Fibroblast of skin of left biceps (primary cell): ENCODE measurements around the gene C16orf96.

Experiments used
- DNase-seq, 2 experiments: peaks; one replicate each; pipeline ENCODE4 v3.0.0-alpha.2; 2013; ENCODE audit warnings: low read depth in 2 of 2

The C16orf96 gene

DNA sequence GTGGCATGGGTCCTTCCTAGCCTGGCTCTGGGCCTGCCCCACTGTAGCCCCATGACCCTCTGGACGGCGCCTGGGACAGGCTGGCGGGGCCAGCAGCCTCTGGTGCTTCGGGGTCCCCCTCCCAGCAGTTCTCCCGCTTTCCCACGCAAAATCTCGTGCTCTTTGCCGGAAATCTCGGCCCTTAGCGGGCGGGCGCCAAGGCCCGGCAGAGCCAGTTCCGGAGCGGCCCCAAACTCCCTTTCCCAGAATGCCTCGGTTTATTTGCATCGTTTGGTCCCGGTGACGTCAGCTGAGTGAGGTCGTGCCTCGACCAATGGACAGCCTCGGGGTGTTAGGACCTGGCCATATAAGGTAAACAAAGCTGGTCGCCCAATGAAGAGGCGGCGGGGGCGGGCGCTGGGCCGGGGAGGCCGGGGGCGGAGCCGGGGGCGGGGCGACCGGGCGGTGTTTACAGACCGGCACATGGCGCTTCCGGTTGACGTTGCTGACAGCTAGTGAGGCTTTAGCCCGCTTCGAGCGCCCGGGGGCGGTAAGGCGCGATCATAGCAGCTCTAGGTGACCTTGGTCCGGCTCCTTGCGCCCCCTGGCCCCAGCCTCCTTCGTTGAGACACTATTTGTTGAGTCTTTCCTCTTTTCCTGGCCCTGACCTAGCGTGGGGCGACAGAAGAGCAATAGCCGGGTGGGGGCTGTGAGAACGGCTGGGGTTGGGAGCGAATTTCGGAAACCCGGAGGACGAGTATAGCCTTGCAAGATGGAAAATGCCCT, 60.1 kb downstream of the C16orf96 start:
- peak; percentile 100 for DNase-seq

- DNase-seq: no peak
Measured at GRCh38 chr16:4617880-4618279, 61.7 kb downstream of the C16orf96 start.

- no peak for DNase-seq
Measured at GRCh38 chr16:4618645-4619418, 62.7 kb downstream of the C16orf96 start.

DNA sequence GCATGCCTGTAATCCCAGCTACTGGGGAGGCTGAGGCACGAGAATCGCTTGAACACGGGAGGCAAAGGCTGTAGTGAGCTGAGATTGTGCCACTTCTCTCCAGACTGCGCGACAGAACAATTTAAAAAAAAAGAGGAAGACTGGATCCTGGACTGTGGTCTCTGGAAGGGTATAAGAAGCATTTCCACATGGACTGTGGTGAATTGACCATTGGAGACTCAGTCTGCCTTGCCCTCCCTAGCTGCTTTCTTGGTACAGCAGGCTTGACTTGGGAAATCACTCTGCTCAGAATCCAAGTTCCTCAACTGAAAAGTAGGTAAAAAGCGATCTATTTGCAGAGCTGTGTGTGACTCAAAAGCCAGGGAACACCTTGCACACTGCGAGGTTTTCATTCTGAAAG, 67.5 kb downstream of the C16orf96 start:
- DNase-seq: no peak

DNA sequence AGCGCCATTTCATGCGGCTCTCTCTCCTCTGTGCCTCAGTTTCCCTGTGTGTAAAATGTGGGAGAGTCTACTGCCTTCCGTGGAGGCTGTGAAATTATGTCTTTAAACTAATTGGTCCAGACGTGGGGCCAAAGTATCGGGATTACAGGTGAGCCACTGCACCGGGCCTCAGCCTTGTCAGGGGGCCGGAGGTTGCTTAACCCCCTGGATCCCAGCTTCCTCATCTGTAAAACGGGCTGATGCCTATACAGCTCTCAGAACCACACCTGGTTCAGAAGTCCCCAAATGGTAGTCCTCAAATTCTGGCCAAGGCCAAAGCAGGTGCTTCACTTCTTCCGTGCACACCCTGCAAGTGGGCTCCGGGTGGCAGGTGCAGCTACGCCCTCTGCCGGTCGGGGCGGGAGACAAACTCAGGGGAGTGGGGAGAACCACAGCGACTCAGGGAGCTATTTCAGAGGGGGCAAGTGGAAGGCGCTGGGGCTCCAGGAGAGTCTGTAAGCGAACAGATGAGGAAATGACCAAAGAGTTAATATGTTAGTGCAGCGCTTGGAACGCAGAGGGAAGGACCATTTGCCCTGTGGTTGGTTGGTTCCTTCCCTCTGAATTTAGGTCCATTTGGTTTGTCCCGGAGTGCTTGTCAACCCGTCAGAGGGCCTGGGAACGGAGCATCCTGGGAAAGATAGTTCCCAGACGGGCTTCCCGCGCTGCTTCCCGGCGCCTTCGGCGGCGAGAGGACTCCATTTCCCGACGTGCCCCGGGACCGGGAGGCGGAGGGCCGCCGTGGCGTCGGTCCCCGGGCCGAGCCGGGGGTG, 68.1 kb downstream of the C16orf96 start, which contains the start of gene MGRN1:
Gene MGRN1 (plus strand): TSS at position 812 of the 812 bp plus-strand sequence. CDS start 135 bp downstream, outside the sequence.
- peak; percentile 91 to 92 for DNase-seq

DNA sequence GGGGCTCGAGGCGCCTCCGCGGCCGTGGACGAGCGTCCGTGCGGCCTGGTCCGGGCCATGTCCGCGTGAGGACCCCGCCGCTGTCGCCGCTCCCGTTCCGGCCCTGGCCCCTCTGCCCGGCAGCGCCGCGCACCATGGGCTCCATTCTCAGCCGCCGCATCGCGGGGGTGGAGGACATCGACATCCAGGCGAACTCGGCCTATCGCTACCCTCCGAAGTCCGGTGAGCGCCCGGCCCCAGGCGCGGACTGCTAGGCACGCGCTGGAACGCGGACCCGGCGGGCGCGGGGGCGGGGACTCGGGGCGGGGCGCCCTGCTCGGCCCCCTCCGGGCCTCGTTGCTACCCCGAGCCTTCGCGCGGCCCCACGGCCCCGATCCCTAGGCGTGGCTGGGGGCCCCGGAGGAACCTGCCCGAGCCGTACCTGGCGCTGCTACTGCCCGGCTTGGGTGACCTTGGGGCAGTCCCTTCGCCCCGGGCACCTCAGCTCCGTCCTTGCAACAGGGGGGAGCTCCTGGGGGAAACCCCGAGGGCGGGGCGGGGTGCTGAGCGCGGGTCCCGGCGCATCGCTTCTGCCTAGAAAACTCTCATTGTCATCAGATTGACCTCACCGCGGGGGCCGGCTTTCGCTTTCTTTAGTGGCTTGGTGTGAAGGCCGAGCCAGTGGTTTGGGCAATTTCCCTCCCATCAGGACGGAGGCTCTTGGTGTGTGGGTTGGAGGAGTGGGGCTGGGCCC, 68.9 kb downstream of the C16orf96 start:
- no peak for DNase-seq

DNA sequence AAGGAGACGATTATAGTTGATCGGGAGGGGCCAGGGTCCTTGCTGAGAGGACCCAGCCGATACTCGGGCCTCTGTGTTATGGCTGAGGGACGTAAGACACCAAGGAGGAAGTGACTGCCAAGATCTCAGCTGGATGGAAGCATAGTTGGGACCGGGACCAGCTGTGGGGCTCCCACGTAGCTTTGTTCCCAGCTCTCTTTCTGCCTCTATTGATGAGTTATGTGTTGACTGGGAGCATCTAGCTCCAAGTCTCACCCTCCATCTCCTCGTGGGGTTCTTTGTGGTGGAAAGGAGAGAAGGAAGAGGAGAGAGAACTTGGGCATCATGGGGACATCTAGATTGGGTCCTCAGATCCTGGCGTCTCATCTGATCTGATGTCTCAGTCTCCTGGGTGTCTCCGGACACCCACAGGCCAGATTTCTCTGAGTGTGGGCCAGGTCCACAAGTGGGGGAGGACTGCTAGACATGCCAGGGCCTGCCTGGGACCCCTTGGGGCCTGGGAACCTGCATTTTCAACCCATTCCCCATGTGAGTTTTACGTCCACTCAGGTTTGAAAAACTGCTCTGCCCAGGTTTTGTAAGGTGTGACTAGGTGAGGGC, 69.5 kb downstream of the C16orf96 start:
- DNase-seq: no peak

DNA sequence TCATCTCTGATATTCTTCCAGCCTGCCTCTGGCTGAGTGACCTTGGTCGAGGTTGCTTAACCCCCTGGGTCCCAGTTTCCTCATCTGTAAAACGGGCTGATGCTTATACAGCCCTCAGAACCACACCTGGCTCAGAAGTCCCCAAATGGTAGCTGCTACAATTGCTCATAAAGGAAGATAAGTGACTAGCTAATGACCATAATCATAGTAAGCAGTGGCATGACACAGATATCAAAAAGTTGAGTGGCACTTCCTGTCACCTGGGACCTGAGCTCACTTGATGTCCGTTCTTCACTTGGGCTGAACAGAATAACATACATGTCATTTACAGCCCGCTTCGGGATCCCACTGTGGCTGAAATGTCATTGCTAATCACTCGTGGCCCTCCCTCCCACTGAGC, 70.3 kb downstream of the C16orf96 start:
- DNase-seq: no peak

GRCh38 chr16:4628283-4628682, 72.1 kb downstream of the C16orf96 start:
- no peak for DNase-seq

DNA sequence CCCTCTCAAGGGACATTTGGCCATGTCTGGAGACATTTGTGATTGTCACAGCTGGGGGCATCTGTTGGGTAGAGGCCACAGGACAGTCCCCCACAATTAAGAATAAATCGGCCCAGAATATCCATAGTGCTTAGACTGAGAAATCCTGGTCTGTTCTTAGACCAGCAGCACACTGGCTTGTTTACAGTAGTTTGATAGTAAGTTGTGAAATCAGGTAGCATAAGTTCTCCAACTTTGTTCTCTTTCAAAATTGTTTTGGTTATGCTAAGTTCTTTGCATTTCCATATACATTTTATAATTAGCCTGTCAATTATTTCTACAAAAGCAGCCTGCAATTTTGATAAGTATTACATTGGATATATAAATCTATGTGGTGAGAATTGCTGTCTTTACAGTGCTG, 75.3 kb downstream of the C16orf96 start:
- DNase-seq: no peak

DNA sequence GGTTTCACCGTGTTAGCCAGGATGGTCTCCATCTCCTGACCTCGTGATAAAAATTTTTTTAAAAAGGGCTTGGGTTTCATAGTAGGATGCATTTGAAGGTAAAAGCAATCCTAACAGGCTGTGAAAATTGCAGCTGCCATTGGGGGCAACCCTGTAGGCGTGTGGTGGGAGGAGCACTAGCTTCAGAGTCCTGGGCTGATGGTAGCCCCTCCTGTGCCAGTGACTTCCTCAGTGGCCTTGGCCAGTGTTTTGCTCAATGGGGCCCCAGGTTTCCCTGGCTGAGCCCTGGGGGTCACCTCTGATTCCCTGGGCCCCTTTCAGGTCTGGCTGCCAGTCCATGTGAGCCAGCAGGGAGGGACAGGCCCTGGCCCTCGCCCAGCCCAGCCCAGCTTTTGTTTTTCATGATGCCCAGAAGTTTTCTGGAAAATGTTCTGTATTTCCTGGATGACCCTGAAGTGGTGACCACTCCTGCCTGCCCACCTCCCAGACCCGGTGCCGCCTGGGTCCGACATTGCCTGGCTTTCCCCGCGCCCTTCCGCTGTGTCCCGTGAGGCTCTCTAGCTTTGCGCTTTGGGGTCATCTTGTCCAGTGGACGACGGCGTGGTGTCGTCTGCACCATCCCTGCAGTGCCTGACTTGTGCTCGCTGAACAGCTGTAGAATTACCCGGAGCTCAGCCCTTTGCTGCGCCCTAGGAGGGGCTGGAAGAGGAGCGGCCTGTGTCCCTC, 77.9 kb downstream of the C16orf96 start:
- DNase-seq: no peak

DNA sequence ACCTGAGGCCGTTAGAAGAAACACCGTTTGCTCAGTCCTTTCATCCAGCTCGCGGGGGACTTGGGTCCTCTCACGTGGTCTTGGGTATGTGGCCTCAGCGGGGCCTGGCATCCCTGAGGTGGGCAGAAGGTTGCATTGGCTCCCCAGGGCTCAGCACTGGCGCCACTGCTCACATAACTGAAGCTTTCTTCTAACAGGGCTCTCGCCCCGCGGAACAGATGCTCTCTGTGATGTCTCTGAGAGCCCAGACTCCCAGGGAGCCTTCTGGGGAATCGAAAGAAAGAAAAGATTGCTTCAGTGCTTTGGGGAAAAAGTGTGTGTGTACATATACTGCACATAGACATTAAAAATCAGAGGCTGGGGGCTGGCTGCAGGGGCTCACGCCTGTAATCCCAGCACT, 78.6 kb downstream of the C16orf96 start:
- DNase-seq: no peak

- no peak for DNase-seq
Measured at GRCh38 chr16:4636196-4636595, 80.1 kb downstream of the C16orf96 start.

- no peak for DNase-seq
Measured at GRCh38 chr16:4637501-4638166, 81.5 kb downstream of the C16orf96 start.

DNA sequence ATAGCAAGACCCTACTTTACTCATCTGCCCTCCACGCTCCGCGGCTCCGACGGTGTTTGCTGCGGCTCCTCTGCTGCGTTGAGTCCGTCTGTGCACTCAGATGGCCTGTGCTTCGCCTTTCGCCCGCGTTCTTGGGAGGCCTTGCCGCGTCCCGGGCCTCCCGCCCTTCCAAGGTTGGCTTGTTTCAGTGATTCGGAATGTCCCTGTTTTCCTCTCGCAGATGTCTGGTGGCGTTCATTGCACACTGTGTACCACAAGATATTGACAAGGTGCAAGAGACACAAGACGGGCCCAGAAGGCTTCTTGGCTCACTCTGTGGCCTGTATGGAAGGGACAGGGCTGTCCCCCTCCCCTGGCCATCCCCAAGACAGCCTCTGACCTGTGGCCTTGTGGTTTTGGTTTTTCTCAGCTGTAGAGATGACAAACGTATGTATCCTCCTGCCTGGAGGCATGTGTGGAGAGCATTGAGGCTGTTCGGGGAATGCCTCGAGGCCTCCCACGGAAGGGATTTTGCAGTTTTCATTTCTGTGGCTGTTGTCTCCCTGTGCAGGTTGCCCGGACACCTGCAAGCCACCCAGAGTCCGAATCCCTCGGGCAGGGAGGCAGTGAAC, 83.9 kb downstream of the C16orf96 start:
- no peak for DNase-seq

- no peak for DNase-seq
Measured at GRCh38 chr16:4640572-4641305, 84.6 kb downstream of the C16orf96 start.

GRCh38 chr16:4641306-4641687, 85.2 kb downstream of the C16orf96 start:
- DNase-seq: no peak

- DNase-seq: no peak
Measured at GRCh38 chr16:4641895-4642294, 85.8 kb downstream of the C16orf96 start.
